Endothelial cell of umbilical vein (primary cell): ENCODE measurements around the gene TMEM54. TPM values are rescaled to one million over a fixed set of nuclear protein-coding genes. Genes with fewer than 3 reads are reported as not detected.

Source experiments
- BruUV-seq: library from RNA; stranded (reverse); fragments of 400-500 nt; replicated peaks from 2 replicates; lab custom pipeline; 2021; lab: Mats Ljungman, UMichigan
- CTCF ChIA-PET: fragments of 300-600, 350-600 bp; sonication (Branson Sonifier 250); formaldehyde crosslinking; loops from one replicate; lab custom pipeline; 2021; ENCODE audit warnings: antibody characterized with exemption, inconsistent platforms; lab: Charles Lee
- POLR2A ChIA-PET: fragments of 300-600, 350-600 bp; sonication (Branson Sonifier 250); formaldehyde crosslinking; loops from one replicate; lab custom pipeline; 2021; ENCODE audit warnings: antibody characterized with exemption, inconsistent platforms; lab: Charles Lee
- DNase-seq: peaks from one replicate; pipeline ENCODE4 v3.0.0-alpha.2; 2011; ENCODE audit warnings: low read depth, low spot score
- FAIRE-seq: peaks from 2 replicates; lab custom pipeline; 2011; peaks lifted over from hg19 to GRCh38; lab: Jason Lieb, UNC
- H2AFZ ChIP-seq: 2 replicates; pipeline ENCODE4 v1.6.0; 2012; ENCODE audit warnings: low read depth, low read length, control low read depth, inconsistent platforms
- H3K27ac ChIP-seq: 2 replicates; pipeline ENCODE4 v1.5.1; 2011; ENCODE audit warnings: low read depth, mild to moderate bottlenecking, control low read depth, low read length, moderate library complexity; ENCODE audit not compliant: insufficient read depth
- H3K27me3 ChIP-seq, 2 experiments: 2 replicates each; pipeline versions ENCODE4 v1.6.0 to v1.6.1; 2011; ENCODE audit warnings: low read length in 2 of 2, mixed read lengths in 1 of 2; ENCODE audit not compliant: control insufficient read depth in 2 of 2, insufficient read depth in 2 of 2
- H3K36me3 ChIP-seq, 2 experiments: 2 replicates in 1 of 2; 3 replicates in 1 of 2; pipeline ENCODE4 v1.5.1; 2011; ENCODE audit warnings: low read length in 2 of 2, mild to moderate bottlenecking in 1 of 2, moderate library complexity in 1 of 2; ENCODE audit not compliant: control insufficient read depth in 2 of 2, insufficient read depth in 2 of 2; ENCODE audit errors: extremely low read depth in 1 of 2
- H3K4me1 ChIP-seq: 3 replicates; pipeline ENCODE4 v1.5.1; 2011; ENCODE audit warnings: mild to moderate bottlenecking, low read length; ENCODE audit not compliant: control insufficient read depth, insufficient read depth; ENCODE audit errors: extremely low read depth
- H3K4me2 ChIP-seq: 2 replicates; pipeline ENCODE4 v1.6.1; 2011; ENCODE audit warnings: low read length, control low read depth, mixed read lengths; ENCODE audit not compliant: insufficient read depth
- H3K4me3 ChIP-seq, 3 experiments: fragments of 200-600 bp in 1 of 3; sonication (generic), shearing (Covaris generic) in 1 of 3; replicated peaks in 1 of 3; 2 replicates each; pipeline ENCODE4 v1.5.1; 2011 to 2016; ENCODE audit warnings: control low read depth in 3 of 3, low read length in 3 of 3, mild to moderate bottlenecking in 2 of 3, inconsistent platforms in 1 of 3, low read depth in 1 of 3, moderate library complexity in 1 of 3; ENCODE audit not compliant: insufficient read depth in 1 of 3
- H3K79me2 ChIP-seq: 2 replicates; pipeline ENCODE4 v1.6.0; 2012; ENCODE audit warnings: low read length, inconsistent platforms; ENCODE audit not compliant: control insufficient read depth, insufficient read depth
- H3K9ac ChIP-seq: replicated peaks from 2 replicates; pipeline ENCODE3; 2011; ENCODE audit warnings: low read length, control low read depth; ENCODE audit not compliant: insufficient read depth; ENCODE audit errors: extremely low read depth
- H3K9me1 ChIP-seq: replicated peaks from 3 replicates; pipeline ENCODE4 v1.6.0; 2011; ENCODE audit warnings: mild to moderate bottlenecking, low read length; ENCODE audit not compliant: control insufficient read depth, insufficient read depth; ENCODE audit errors: extremely low read depth
- H3K9me3 ChIP-seq: replicated peaks from 2 replicates; pipeline ENCODE4 v1.5.1; 2012; ENCODE audit warnings: low read length, inconsistent platforms; ENCODE audit not compliant: control insufficient read depth, insufficient read depth
- H4K20me1 ChIP-seq: replicated peaks from 2 replicates; pipeline ENCODE3; 2011; ENCODE audit warnings: mild to moderate bottlenecking, low read length; ENCODE audit not compliant: control insufficient read depth, insufficient read depth; ENCODE audit errors: extremely low read depth
- EZH2 ChIP-seq: IDR thresholded peaks from 2 replicates; pipeline ENCODE4 v1.6.1; 2012; ENCODE audit warnings: borderline replicate concordance, low read depth, mild to moderate bottlenecking, moderate library complexity, low read length, inconsistent platforms; ENCODE audit not compliant: severe bottlenecking
- FOS ChIP-seq: IDR thresholded peaks from 2 replicates; pipeline ENCODE4 v1.6.1; 2011; ENCODE audit warnings: mild to moderate bottlenecking, low read length, moderate library complexity, borderline replicate concordance; ENCODE audit not compliant: insufficient read depth
- GATA2 ChIP-seq: IDR thresholded peaks from 2 replicates; pipeline ENCODE4 v1.7.0; 2011; ENCODE audit warnings: low read depth, mild to moderate bottlenecking, moderate library complexity, mixed read lengths, low read length; ENCODE audit not compliant: insufficient read length, insufficient read depth
- JUN ChIP-seq: IDR thresholded peaks from 2 replicates; pipeline ENCODE4 v1.6.1; 2011; ENCODE audit warnings: borderline replicate concordance, low read depth; ENCODE audit not compliant: insufficient read length, insufficient read depth
- MYC ChIP-seq: IDR thresholded peaks from one replicate; pipeline ENCODE4 v1.6.1; 2011; ENCODE audit warnings: mild to moderate bottlenecking, low read depth, low read length
- POLR2A ChIP-seq: IDR thresholded peaks from 2 replicates; pipeline ENCODE4 v1.6.1; 2012; ENCODE audit warnings: low read depth, mild to moderate bottlenecking, control low read depth, low read length
- POLR2AphosphoS5 ChIP-seq: IDR thresholded peaks from 2 replicates; pipeline ENCODE4 v1.6.1; 2012; ENCODE audit warnings: low read depth, mild to moderate bottlenecking, control low read depth, low read length, moderate library complexity; ENCODE audit not compliant: insufficient read depth
- dilution Hi-C: fragments of 300-500 bp; cut with MboI; formaldehyde crosslinking; loops from one replicate; pipeline ENCODE4 v1.15.0; 2019; ENCODE audit warnings: low sequenced_read_pairs; ENCODE audit not compliant: extremely low pct_ligation_motif_present
- intact Hi-C: fragments of 100-400 bp; cut with micrococcal nuclease; formaldehyde crosslinking; loops from one replicate; pipeline ENCODE4 v1.10.0; 2022
- polyA plus RNA-seq, 4 experiments: library from polyadenylated mRNA; depleted of rRNA in 3 of 4; stranded (reverse) in 3 of 4; unstranded in 1 of 4; fragments of >200 nt; gene quantifications; 2 replicates each; pipeline versions ENCODE4 v1.2.1 to v1.2.3, GENCODE V29; 2011 to 2012; ENCODE audit warnings: missing spikeins in 1 of 4
- total RNA-seq: library from RNA; stranded (reverse); gene quantifications from 2 replicates; pipeline ENCODE4 v1.2.3, GENCODE V29; 2021
- TF ChIP-seq, protein P1 (sequence below): IDR thresholded peaks from 2 replicates; pipeline ENCODE4 v1.6.1; 2011; ENCODE audit not compliant: insufficient read depth, insufficient read length
- TF ChIP-seq, protein P2 (sequence below), 2 donors: IDR thresholded peaks; 1 replicate in 1 of 2; 2 replicates in 1 of 2; pipeline ENCODE4 v1.5.1; 2011; ENCODE audit warnings: low read length in 2 of 2, mild to moderate bottlenecking in 2 of 2, moderate library complexity in 2 of 2, control low read depth in 1 of 2, inconsistent platforms in 1 of 2, low read depth in 1 of 2; ENCODE audit not compliant: insufficient read depth in 1 of 2; ENCODE audit errors: extremely low read depth in 1 of 2

TMEM54 gene
- total and polyA plus RNA-seq, 2 donors (not counting 3 experiments of a cell fraction or from before 2014, with no cell fraction given): 23.6 to 77.2 TPM

DNA sequence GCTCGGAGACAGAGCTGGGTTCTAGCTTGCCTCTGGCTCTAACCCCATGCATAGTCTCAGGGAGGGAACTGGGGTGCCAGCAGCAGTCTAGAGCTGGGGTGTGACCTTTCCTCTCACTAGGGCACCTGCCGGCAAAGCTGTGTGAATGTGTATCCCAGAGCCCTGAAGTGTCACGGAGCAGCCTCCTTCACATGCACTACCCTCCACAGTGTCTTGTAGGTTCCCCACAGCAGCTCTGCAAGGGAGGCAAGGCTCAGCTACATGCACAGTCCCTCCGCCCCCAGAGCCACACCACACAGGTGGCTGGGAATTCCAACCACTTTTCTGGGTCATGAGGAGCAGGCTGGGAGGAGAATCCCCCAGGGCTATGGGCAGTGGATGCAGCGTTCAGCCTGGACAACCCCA is 22.6 kb downstream of the TMEM54 start:
- Histone ChIP-seq H3K79me2 (no peaks in the 10 kb centered on the region), H4K20me1 (no peaks in the 10 kb centered on the region), H3K9me3 (no peaks in the 10 kb centered on the region), H3K9ac (no peak overlapping the region), H2AFZ (no peak overlapping the region), H3K4me3 (no peak overlapping the region), H3K4me1 (no peaks in the 10 kb centered on the region), H3K4me2 (no peak overlapping the region), H3K27ac (no peak overlapping the region), H3K9me1 (no peaks in the 10 kb centered on the region), H3K27me3 (peaks cover 0 to 4% of the 10 kb centered on the region in 2 experiments), H3K36me3 (no peaks in the 10 kb centered on the region)
- POLR2A ChIA-PET: no interaction called here
- TF ChIP-seq JUN (no peak), MYC (no peak)
- intact Hi-C loops (no loop called here), dilution Hi-C loops (no loop called here)
- CTCF ChIA-PET: interaction anchor here (0.7 to 6.0 kb wide), 7 partner anchors 8 to 211 kb away, joined by 3 to 175 read pairs (median 4); partner anchors contain the start of gene HPCA
- DNase-seq (no peak), FAIRE-seq (no peak)
- BruUV-seq: no TSS peak

DNA sequence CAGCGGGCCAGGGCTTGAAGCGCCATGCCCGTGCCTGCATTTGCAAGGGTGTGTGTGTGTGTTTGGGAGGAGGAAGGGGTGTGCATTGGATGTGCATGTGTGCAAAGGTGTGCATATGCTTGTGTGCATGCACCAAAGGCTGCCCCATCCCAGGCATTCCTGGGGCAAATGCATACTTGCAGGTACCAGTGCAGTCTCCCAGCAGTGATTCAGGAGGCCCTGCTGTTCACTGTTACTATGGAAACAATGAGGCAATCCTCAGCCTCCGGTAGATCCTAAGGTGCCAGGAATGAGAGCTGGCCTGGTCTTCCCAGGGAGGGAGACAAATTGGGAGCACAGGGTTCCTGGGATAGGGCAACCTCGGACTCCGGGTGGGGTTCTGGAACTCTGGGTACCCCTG is 23.0 kb downstream of the TMEM54 start:
- BruUV-seq: no TSS peak
- Histone ChIP-seq H3K4me1 (no peaks in the 10 kb centered on the region), H3K9me3 (no peaks in the 10 kb centered on the region), H3K4me3 (no peak overlapping the region), H3K9ac (no peak overlapping the region), H4K20me1 (no peaks in the 10 kb centered on the region), H3K4me2 (no peak overlapping the region), H3K27ac (no peak overlapping the region), H3K79me2 (no peaks in the 10 kb centered on the region), H2AFZ (no peak overlapping the region), H3K36me3 (no peaks in the 10 kb centered on the region), H3K27me3 (peaks cover 0 to 2% of the 10 kb centered on the region in 2 experiments), H3K9me1 (no peaks in the 10 kb centered on the region)
- ChIA-PET POLR2A (no interaction called here), CTCF (interaction anchor here (0.7 to 6.0 kb wide), 7 partner anchors 8 to 211 kb away, joined by 3 to 175 read pairs (median 4); partner anchors contain the start of gene HPCA)
- dilution Hi-C loops (no loop called here), intact Hi-C loops (no loop called here)
- DNase-seq (no peak), FAIRE-seq (no peak)
- TF ChIP-seq, protein P1, sequence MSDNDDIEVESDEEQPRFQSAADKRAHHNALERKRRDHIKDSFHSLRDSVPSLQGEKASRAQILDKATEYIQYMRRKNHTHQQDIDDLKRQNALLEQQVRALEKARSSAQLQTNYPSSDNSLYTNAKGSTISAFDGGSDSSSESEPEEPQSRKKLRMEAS: no peak
- no peak for TF ChIP-seq POLR2AphosphoS5
- TF ChIP-seq POLR2A: no peak
- TF ChIP-seq EZH2: no peak
- TF ChIP-seq, protein P2, sequence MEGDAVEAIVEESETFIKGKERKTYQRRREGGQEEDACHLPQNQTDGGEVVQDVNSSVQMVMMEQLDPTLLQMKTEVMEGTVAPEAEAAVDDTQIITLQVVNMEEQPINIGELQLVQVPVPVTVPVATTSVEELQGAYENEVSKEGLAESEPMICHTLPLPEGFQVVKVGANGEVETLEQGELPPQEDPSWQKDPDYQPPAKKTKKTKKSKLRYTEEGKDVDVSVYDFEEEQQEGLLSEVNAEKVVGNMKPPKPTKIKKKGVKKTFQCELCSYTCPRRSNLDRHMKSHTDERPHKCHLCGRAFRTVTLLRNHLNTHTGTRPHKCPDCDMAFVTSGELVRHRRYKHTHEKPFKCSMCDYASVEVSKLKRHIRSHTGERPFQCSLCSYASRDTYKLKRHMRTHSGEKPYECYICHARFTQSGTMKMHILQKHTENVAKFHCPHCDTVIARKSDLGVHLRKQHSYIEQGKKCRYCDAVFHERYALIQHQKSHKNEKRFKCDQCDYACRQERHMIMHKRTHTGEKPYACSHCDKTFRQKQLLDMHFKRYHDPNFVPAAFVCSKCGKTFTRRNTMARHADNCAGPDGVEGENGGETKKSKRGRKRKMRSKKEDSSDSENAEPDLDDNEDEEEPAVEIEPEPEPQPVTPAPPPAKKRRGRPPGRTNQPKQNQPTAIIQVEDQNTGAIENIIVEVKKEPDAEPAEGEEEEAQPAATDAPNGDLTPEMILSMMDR (IDR thresholded peaks at IDR 0.05; ENCODE audit: extremely low read depth in 1 of 2, insufficient read depth in 1 of 2, low read depth in 1 of 2, low read length in 2 of 2): no peak
- TF ChIP-seq GATA2: no peak
- TF ChIP-seq JUN: no peak
- TF ChIP-seq FOS: no peak
- no peak for TF ChIP-seq MYC
